HG03469 (cell line): ENCODE results near the gene KMT2E.
"Not testable (repeated sequence)": the region's sequence is repeated elsewhere in the genome, so short reads cannot be mapped to it uniquely, and the experiment has no call there.

Experiments
- ATAC-seq: cut with Tn5 transposase; IDR thresholded peaks from one replicate; pipeline ENCODE4 v1.9.1; 2021; ENCODE audit warnings: mild to moderate bottlenecking, moderate library complexity, moderate number of reproducible peaks; ENCODE audit not compliant: unreplicated experiment

Gene KMT2E, protein sequence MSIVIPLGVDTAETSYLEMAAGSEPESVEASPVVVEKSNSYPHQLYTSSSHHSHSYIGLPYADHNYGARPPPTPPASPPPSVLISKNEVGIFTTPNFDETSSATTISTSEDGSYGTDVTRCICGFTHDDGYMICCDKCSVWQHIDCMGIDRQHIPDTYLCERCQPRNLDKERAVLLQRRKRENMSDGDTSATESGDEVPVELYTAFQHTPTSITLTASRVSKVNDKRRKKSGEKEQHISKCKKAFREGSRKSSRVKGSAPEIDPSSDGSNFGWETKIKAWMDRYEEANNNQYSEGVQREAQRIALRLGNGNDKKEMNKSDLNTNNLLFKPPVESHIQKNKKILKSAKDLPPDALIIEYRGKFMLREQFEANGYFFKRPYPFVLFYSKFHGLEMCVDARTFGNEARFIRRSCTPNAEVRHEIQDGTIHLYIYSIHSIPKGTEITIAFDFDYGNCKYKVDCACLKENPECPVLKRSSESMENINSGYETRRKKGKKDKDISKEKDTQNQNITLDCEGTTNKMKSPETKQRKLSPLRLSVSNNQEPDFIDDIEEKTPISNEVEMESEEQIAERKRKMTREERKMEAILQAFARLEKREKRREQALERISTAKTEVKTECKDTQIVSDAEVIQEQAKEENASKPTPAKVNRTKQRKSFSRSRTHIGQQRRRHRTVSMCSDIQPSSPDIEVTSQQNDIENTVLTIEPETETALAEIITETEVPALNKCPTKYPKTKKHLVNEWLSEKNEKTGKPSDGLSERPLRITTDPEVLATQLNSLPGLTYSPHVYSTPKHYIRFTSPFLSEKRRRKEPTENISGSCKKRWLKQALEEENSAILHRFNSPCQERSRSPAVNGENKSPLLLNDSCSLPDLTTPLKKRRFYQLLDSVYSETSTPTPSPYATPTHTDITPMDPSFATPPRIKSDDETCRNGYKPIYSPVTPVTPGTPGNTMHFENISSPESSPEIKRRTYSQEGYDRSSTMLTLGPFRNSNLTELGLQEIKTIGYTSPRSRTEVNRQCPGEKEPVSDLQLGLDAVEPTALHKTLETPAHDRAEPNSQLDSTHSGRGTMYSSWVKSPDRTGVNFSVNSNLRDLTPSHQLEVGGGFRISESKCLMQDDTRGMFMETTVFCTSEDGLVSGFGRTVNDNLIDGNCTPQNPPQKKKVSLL (N-terminal part only)

DNA sequence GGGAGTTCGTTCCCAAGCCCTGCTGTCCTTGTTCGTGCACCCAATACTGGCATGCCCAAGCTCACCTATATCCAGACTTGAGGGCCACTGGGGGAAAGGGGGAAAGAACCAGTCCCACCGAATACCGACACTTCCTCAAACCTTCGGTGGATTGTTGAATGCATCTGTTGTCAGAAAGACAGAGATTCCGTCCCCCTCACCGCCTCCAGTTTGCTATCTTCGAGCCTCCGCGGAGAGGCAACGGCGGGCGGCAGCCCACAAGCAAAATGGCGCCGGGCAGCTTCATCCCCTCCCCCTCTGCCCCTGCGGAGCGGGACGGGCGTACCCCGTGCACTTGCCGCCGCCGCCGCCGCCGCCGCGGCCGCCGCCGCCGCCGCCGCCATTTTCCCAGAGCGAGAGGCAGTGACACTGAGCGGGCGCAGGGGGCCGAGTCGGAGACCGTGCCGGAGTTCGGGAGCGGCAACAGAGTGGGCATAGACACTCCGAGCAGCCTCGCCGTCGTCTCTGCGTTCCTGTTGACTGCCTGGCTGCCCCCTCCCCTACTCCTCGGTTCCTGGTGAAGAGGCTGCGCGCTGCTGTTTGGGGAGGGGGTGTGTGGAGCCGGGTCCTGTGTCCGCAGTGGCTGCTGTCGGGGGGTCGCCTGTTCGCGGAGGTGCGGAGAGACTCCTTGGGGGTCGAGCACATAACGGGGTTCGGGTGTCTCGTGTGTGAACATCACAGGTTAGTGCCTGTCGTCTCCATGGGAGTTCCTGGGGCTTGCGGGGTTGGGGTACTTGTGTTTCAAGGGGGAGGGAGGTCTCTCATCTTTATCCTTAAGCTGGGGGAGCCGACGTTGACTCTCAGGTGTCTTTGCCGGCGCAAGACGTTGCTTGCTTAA lies at the start of gene KMT2E:
KMT2E (plus strand) TSS at position 390 of the 877 bp plus-strand sequence. CDS start 26,748 bp downstream, outside the sequence.
- no peak for ATAC-seq

DNA sequence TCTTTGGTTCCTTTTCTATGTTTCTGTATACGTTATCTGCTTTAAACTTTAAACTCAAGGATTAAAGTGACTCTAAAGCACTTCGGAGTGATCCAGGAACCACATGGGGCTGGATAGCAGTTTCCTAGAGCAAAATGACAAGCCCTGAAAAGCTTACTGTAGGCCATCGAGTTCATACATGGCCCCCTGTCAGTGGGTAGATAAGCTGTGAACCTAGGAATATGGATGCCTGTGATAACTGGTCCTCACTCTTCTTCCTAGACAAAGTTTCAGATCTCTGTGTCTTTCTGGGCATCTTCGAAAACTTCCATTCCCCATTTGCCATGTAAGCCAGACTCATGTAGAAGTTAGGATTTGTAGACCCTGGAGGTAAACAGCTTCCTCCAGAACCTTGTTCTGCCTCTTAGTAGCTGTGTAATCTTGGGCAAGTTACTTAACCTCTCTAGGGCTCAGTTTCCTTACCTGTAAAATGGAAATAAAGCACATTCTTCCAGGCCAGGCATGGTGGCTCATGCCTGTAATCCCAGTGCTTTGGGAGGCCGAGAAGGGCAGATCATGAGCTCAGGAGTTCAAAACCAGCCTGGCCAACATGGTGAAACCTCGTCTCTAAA lies 49.3 kb upstream of the KMT2E start:
- ATAC-seq, result no peak

- ATAC-seq, result no peak
Measured at GRCh38 chr7:104966022-104966421, 48.0 kb upstream of the KMT2E start.

- ATAC-seq, result no peak
Measured at GRCh38 chr7:104967088-104967487, 46.9 kb upstream of the KMT2E start.

GRCh38 chr7:104967595-104967994 lies 46.4 kb upstream of the KMT2E start:
- ATAC-seq, result no peak

- no peak for ATAC-seq
Measured at GRCh38 chr7:104968648-104969047, 45.4 kb upstream of the KMT2E start.

DNA sequence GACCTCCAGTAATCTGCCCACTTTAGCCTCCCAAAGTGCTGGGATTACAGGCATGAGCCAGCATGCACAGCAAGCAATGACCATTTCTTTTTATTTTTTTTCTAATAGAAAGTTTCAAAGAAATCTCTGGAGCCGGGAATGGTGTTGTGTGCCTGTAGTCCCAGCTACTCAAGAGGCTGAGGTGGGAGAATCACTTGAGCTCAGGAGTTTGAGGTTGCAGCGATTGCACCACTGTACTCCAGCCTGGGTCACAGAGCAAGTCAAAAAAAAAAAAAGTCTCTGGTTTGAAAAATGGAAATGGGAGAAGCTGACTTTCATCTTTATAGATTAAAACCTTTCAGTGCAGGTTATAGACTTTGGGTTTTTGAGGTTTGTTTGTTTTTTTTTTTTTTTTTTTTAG lies 44.8 kb upstream of the KMT2E start:
- no peak for ATAC-seq

DNA sequence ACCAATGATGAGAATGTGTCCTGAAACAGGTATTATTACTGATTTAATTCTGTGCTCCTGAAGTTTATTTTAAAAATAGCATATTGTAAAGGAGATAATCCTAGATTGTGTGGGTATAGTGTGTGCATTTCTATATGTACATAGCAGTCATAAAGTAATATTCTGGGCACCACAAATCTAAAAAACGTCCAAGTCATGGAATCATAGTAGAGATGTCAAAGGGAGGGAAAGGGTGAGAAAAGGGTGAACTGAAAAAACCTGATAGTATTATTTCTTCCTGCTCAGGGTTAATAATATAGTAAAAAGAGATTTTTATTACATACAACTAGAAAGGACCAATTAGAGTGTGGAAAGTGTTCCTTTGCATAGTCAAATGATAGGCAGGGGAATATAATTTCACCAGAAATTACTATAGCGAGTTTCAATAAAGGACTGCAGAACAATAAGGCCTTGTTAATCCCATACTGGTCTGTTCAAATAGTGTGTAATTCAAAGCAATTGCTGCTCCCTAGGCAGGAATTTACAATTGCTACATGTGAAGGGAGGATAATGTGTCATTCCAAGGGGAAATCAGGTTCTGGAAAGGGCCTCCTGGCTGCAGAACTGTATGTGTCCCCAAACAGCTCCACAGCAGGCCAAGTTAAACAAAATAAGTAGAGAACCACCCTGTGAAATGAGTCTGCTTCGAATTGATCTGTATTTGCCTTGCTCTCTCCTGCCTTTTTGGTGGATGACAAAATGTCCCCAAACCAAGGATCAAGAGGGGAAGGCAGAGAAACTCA lies 42.5 kb upstream of the KMT2E start:
- ATAC-seq, result no peak

DNA sequence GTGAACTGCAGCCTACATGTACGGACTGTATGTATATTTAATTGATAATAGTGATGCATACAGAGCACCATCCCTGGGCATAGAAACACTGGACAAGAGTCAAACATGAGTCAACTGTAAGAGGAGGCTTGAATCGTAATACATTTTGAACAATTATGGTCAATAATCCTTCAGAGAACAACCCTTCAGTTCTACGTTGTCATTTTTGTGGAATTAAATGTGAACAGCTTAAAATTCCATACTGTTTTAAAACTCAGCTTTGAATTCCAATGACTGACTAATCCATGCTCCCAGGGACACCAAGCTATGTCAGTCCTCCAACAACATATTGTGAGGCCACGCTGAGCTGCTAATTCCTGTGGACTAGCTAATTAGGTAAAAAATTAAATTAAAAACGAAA lies 41.5 kb upstream of the KMT2E start:
- no peak for ATAC-seq

DNA sequence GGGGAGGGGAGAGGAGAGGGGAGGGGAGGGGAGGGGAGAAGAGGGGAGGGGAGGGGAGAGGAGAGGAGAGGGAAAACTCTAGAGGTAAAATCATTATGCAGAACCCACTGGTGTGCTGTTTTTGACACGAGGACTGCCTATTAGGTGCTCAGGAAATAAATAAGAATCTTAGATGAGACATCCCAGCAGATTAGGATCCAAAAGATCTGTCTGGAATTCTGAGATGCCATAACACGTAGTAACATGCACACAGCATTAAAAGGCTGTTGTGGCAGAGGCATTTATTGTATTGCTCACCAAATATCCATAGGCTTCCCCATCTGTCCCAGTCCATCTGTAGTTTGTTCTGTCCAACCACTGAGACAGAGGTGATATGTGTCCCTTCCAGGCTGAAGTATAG lies 40.8 kb upstream of the KMT2E start:
- ATAC-seq, result no peak

DNA sequence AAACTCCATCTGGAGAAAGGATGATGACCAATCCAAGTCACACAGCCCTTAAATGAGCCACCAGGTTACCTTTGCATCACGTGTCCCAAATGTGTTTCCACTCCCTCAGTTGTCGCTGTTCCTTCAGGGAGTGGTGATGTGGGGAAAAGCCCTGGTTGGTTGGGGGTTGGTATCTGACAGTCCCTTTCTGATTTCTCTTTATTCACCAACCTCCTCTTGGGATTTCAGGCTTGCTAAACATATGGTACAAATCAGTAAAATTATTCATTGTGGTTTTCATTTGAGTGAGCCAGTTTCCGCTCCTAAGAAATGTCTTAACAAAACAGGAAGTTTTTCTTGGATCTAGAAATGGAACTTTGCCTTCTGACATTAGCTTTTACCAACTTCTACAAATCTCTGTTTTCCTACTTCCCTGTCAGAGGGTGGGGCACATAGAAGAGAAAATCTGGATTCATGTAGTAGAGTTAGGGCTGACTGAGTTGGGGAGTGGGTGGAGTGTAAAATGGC lies 40.0 kb upstream of the KMT2E start:
- ATAC-seq, result no peak

GRCh38 chr7:104975553-104975952 lies 38.5 kb upstream of the KMT2E start:
- ATAC-seq, result not testable (repeated sequence)

DNA sequence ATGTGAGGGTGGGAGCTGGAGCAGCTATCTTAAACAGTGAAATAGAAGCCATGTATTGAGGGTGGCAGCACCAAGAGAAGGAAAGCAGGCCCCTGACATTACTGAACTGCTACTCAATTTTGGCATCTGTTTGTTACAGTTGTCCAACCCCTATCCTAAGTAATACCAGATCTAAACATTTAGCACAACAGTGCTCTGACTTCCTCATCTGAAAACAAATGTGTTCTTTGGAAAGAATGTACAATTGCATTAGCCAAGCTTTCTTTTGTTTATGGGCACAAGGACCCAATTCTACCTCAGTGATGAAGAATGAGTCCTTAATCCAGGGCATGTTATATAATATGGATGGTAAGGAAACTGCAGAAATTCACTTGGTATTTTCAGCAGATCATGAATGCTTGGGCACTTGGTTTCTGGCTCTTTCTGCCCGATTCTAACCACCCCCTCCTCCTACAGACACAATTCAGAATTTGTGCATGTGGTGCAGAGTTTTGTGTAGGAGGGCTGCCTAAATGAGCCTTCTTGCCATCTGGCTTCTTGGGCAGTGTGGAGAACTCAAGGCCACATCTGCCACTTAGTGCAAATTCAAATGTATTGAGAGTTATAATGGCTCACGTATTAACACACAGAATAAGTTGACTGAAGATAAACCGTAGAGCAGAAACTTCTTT lies 36.9 kb upstream of the KMT2E start:
- no peak for ATAC-seq

DNA sequence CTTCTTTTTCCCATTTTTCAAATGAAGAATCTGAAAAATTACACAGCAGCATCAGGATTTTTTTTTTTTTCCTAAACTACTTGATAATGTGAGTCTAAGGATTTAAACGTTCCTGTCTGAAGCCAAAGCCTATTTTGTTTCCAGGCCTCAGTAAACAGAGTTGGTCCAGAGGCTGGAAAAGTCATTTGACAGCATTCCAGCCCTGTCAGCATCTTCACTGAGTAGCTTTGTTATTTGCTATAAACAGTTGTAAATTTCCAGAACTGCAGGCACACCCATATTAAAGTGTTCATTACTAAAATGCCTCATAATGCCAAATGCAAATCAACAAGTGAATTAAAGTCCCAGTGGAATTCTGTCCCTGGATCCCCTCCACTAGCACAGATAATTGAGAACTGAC lies 35.5 kb upstream of the KMT2E start:
- ATAC-seq, result no peak

- no peak for ATAC-seq
Measured at GRCh38 chr7:104979167-104979841, 34.7 kb upstream of the KMT2E start.

GRCh38 chr7:104980440-104980839 lies 33.6 kb upstream of the KMT2E start:
- no peak for ATAC-seq

- ATAC-seq, result no peak
Measured at GRCh38 chr7:104980841-104981671, 32.9 kb upstream of the KMT2E start.
